Astrocyte of the cerebellum (primary cell): ENCODE results near the gene TNS4.
A peak's percentile ranks its signal among the peaks of the same experiment; 100 is the strongest.

Source experiments
- DNase-seq: peaks from one replicate; pipeline ENCODE4 v3.0.0-alpha.2; 2011; ENCODE audit warnings: low read depth
- H3K4me3 ChIP-seq: 2 replicates; pipeline ENCODE4 v1.5.1; 2011; ENCODE audit warnings: mild to moderate bottlenecking, low read depth, low read length, moderate library complexity
- in situ Hi-C: cut with HindIII; loops from 2 replicates; pipeline ENCODE4 v1.10.0; 2017; ENCODE audit warnings: low sequenced_read_pairs
- TF ChIP-seq, protein P1 (sequence below): IDR thresholded peaks from 2 replicates; pipeline ENCODE4 v1.5.1; 2012; ENCODE audit warnings: low read length, low read depth, moderate library complexity, mild to moderate bottlenecking; ENCODE audit errors: missing control alignments

Gene TNS4

GRCh38 chr17:40510328-40510648 lies 8.9 kb upstream of the TNS4 start:
- no peak overlapping the region for H3K4me3 ChIP-seq
- in situ Hi-C loops = no loop called here
- DNase-seq = peak; percentile 86
- TF ChIP-seq, protein P1, sequence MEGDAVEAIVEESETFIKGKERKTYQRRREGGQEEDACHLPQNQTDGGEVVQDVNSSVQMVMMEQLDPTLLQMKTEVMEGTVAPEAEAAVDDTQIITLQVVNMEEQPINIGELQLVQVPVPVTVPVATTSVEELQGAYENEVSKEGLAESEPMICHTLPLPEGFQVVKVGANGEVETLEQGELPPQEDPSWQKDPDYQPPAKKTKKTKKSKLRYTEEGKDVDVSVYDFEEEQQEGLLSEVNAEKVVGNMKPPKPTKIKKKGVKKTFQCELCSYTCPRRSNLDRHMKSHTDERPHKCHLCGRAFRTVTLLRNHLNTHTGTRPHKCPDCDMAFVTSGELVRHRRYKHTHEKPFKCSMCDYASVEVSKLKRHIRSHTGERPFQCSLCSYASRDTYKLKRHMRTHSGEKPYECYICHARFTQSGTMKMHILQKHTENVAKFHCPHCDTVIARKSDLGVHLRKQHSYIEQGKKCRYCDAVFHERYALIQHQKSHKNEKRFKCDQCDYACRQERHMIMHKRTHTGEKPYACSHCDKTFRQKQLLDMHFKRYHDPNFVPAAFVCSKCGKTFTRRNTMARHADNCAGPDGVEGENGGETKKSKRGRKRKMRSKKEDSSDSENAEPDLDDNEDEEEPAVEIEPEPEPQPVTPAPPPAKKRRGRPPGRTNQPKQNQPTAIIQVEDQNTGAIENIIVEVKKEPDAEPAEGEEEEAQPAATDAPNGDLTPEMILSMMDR = no peak

DNA sequence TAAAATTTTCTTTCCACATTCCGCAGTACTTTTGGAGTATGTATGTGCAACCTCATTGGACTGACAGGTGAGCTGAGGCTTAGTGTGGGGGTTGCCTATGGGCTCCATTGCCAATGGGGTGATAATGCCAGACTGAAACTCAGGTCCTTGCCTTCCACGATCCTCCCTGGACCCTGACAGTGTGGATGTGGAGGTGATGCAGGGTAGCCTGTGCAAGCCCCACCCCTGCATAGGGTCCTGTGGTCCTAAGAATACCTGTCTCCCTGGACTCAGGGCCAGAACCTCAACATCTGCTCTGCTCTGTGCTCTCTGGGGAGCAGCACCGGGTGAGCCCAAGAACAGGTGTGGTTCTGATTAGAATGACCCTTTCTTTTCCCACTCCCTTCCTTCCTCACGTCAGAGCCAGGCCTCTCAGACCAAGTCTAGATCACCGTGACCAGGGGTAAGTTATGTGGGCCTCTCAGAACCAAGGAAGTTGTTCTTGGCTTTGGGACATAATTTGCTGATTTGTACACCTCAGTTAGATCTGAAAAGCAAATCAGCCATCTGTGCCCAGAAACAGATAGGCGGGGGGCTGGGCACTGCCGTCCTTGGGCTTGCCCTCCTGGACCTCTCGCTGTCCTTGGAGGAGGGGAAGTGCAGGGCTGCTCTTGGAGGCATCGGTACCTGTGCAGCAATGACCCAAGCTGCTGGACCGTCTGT lies 8.4 kb upstream of the TNS4 start:
- H3K4me3 ChIP-seq = no peak overlapping the region
- in situ Hi-C loops = no loop called here
- TF ChIP-seq, protein P1 = no peak
- no peak for DNase-seq

DNA sequence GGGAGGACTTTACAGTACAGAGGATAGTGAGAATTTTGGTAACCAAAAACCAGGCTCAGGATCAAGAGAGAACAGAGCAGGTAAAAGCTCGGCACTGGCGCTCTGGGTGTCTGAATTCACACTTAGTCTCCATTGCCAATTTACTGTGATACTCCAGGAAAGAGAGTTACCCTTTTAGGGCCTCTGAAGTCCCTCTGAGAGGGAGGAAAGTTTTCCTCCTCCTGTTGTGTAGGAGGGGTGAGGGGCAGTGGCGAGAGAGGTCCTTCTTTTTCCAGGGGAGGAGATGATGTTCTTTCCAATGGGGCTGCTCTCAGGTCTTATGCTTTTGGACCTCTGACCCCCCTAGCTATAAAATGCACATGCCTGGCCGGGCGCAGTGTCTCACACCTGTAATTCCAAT lies 5.4 kb upstream of the TNS4 start:
- TF ChIP-seq, protein P1 = no peak
- no peak for DNase-seq
- H3K4me3 ChIP-seq = no peak overlapping the region
- in situ Hi-C loops = no loop called here

GRCh38 chr17:40503154-40503553 lies 1.7 kb upstream of the TNS4 start:
- no peak for DNase-seq
- H3K4me3 ChIP-seq = no peak overlapping the region
- TF ChIP-seq, protein P1 = no peak
- in situ Hi-C loops = no loop called here

DNA sequence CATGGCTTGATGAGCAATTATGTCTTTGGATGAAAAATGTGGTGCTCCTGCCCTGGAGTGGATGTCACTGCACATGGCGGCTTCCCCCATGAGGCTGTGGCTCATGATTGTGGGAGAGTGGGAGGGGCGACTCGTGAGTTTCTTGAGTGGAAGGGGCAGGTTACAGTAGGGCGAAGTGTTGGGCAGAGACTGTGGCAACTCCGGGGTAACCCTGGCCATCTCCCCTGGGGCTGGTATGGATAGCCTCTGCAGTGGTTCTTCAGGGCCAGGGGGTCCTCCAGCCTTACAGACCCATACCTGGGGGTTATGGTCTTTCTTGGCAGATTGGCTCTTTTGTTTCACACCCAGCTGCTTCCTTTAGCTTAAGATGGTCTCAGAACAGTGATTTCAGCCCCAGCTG lies 1.3 kb upstream of the TNS4 start:
- in situ Hi-C loops = no loop called here
- no peak for DNase-seq
- TF ChIP-seq, protein P1 = no peak

GRCh38 chr17:40500709-40501108 lies 714 bp downstream of the TNS4 start:
- TF ChIP-seq, protein P1 = no peak
- no peak for DNase-seq
- in situ Hi-C loops = no loop called here
- no peak overlapping the region for H3K4me3 ChIP-seq

More for the DNA sequence above, 1.3 kb upstream of the TNS4 start:
- H3K4me3 ChIP-seq = no peak overlapping the region

- TF ChIP-seq, protein P1 = no peak
- H3K4me3 ChIP-seq = no peak overlapping the region
- DNase-seq = no peak
- in situ Hi-C loops = no loop called here
Measured at GRCh38 chr17:40500190-40500589, 1.2 kb downstream of the TNS4 start.
